GM18499 (cell line): ENCODE results near the gene CERS2.

Source experiments
- ATAC-seq: cut with Tn5 transposase; IDR thresholded peaks from one replicate; pipeline ENCODE4 v1.9.1; 2021; ENCODE audit warnings: moderate number of reproducible peaks; ENCODE audit not compliant: insufficient read depth, unreplicated experiment

The CERS2 gene

GRCh38 chr1:150925080-150925479 lies 49.6 kb downstream of the CERS2 start:
- ATAC-seq, result no peak

- ATAC-seq, result peak; percentile 42
Measured at GRCh38 chr1:150922519-150922975, 52.1 kb downstream of the CERS2 start.

- ATAC-seq, result no peak
Measured at GRCh38 chr1:150917387-150917786, 57.2 kb downstream of the CERS2 start.
